ENCODE measurements around the gene PLD3.
"Not testable (repeated sequence)": the region's sequence is repeated elsewhere in the genome, so short reads cannot be mapped to it uniquely, and the experiment has no call there.

The PLD3 gene

DNA sequence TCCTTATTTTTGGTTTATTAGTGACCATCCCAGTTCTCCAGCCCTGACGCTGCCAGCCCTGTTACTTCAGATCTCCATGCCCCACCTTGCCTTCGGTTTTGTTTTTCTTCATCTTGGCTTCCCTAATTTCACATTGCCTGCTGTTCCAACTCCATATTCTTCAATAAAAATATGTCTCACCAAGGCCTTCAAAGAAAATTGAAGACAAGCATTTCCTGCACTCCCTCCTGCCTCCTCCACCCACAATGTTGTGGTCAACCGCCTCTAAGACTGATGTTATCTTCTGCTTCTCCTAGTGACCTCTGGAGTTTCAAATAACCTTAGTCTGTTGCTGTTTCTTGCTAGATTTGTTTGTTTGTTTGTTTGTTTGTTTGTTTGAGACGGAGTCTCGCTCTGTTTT, 14.6 kb downstream of the PLD3 start:
- no peak for DNase-seq (ENCODE audit: low read depth in 2 of 2)

GRCh38 chr19:40365010-40365409, 16.5 kb downstream of the PLD3 start:
- DNase-seq (ENCODE audit: low read depth in 2 of 2) = no peak

- DNase-seq (ENCODE audit: low read depth in 2 of 2) = peak; percentile 46 to 50
These were observed 17.3 kb downstream of the PLD3 start for GRCh38 chr19:40365613-40366401.

GRCh38 chr19:40366697-40367561, 18.4 kb downstream of the PLD3 start:
- DNase-seq (ENCODE audit: low read depth in 2 of 2) = no peak

DNA sequence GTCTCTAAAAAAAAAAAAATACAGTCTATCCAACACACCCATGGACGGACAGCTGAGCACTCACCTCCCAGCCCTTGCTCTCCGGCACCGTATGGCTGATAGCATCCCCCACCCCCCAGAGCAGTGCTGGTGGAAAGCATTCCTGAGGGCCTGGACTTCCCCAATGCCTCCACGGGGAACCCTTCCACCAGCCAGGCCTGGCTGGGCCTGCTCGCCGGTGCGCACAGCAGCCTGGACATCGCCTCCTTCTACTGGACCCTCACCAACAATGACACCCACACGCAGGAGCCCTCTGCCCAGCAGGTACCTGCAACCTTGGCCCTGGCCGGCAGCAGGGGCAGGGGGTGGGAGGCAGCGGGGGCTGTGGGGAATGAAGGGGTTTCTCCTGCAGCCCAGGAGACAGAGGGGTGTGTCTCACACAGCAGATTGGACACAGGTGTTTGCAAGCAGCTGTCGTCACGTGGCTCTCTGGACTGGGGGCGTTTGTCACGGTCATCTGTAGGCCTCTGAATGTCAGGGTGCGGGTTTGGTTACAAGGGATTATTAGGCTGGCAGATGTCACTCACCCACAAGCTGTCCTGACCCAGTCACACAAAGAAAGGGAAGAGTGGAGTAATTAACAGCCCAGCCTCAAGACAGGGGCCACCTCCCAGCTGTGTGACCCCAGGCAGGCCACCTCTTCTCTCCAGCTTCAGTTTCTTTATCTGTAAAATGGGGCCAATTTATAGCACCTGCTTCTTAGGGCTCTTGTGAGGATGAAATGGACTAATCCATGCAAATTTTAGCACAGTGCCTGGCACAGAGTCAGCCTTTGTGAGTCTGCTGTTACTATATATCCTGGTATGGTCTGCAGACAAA, 19.3 kb downstream of the PLD3 start:
- no peak for DNase-seq (ENCODE audit: low read depth in 2 of 2)

GRCh38 chr19:40369797-40370196, 21.3 kb downstream of the PLD3 start:
- DNase-seq (ENCODE audit: low read depth in 2 of 2) = no peak

GRCh38 chr19:40370253-40370652, 21.8 kb downstream of the PLD3 start:
- DNase-seq (ENCODE audit: low read depth in 2 of 2) = not testable (repeated sequence)

- DNase-seq (ENCODE audit: low read depth in 2 of 2) = no peak
These were observed 22.7 kb downstream of the PLD3 start for GRCh38 chr19:40370997-40371801.

- no peak for DNase-seq (ENCODE audit: low read depth in 2 of 2)
These were observed 23.3 kb downstream of the PLD3 start for GRCh38 chr19:40371802-40372122.

DNA sequence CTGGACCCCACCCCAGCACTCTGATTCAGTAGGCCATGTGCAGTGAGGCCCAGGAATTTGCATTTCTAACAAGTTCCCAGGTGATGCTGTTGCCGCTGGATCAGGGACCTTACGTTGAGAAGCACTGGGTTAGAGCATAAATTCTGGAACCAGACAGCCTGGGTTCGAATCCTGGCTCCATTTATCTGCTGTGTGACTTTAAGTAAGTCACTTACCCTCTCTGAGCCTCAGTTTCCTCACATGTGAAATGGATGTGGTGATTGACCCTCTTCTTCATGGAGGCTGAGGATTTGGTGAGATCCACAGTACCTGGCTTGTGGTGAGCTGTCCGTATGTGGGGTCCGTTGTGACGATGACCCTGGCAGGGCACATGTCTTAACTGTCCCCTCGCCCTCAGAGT, 25.6 kb downstream of the PLD3 start:
- DNase-seq (ENCODE audit: low read depth in 2 of 2) = no peak

GRCh38 chr19:40376286-40376862, 27.9 kb downstream of the PLD3 start:
- DNase-seq (ENCODE audit: low read depth in 2 of 2) = no peak

DNA sequence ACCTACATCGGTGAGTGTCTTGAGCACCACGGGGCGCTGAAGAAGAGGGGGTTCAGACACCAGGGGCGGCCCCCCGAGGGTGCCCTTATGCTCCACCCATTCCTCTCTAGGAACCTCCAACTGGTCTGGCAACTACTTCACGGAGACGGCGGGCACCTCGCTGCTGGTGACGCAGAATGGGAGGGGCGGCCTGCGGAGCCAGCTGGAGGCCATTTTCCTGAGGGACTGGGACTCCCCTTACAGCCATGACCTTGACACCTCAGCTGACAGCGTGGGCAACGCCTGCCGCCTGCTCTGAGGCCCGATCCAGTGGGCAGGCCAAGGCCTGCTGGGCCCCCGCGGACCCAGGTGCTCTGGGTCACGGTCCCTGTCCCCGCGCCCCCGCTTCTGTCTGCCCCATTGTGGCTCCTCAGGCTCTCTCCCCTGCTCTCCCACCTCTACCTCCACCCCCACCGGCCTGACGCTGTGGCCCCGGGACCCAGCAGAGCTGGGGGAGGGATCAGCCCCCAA, 29.4 kb downstream of the PLD3 start:
- no peak for DNase-seq (ENCODE audit: low read depth in 2 of 2)

GRCh38 chr19:40378509-40378908, 30.0 kb downstream of the PLD3 start:
- no peak for DNase-seq (ENCODE audit: low read depth in 2 of 2)

GRCh38 chr19:40379446-40380198, 31.1 kb downstream of the PLD3 start:
- DNase-seq (ENCODE audit: low read depth in 2 of 2) = no peak

DNA sequence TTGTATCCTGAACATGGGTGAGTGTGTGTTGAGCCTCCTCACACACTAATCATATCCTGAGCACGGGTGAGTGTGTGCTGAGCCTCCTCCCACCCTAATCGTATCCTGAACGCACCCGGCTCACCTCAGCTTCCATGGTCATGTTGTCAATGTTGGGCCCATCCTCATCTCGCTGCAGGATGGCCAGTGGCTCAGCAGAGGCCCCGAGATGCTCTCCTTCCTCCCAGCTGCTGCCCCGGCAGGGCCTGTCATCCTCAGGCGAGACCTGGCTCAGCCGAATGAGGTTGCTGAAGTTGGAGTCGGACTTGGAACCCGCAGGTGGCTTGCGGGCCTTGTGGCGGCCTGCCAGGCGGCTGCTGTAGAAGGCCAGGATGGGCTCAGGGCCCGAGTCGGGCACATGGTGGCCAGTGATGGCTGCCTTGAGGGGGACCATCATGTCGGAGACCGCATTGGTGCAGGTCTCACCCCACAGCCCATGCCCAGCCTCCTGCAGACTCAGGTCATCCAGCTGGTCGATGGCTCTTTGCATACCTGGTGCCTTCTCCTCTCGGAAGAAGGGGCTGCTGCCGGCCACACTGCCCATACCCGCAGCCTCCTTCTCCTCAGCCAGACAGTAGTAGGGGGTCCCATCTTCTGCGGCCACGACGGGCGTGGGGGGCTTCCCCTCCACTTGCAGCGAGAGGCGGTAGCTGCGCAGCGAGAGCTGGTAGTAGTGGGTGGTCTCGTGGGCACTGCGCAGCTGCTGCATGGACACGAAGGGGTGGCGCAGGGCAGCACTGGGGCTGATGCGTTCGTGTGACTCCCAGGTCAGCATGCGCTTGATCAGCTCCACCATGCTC, 31.9 kb downstream of the PLD3 start:
- DNase-seq (ENCODE audit: low read depth in 2 of 2) = no peak

DNA sequence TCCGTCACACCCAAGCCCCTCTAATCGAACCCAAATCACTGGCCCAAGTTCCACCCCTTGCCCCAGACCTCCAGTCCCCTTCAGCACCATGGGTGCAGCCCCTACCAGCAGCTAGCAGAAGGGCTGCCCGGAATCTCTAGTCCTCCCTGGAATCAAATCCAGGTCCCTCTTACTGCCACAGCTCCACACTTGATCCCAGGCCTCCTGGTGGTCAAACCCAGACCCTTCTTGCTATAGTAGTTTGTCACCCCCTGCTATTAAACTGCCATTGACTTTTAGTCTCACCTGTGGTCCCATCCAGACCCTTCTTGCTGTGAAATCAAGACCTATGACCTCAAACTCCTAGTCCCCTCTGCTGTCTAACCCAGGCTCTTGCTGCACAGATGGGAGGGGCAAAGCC, 32.8 kb downstream of the PLD3 start:
- no peak for DNase-seq (ENCODE audit: low read depth in 2 of 2)

- DNase-seq (ENCODE audit: low read depth in 2 of 2) = no peak
These were observed 35.3 kb downstream of the PLD3 start for GRCh38 chr19:40383668-40384248.

- DNase-seq (ENCODE audit: low read depth in 2 of 2) = no peak
These were observed 38.7 kb downstream of the PLD3 start for GRCh38 chr19:40387155-40387554.

DNA sequence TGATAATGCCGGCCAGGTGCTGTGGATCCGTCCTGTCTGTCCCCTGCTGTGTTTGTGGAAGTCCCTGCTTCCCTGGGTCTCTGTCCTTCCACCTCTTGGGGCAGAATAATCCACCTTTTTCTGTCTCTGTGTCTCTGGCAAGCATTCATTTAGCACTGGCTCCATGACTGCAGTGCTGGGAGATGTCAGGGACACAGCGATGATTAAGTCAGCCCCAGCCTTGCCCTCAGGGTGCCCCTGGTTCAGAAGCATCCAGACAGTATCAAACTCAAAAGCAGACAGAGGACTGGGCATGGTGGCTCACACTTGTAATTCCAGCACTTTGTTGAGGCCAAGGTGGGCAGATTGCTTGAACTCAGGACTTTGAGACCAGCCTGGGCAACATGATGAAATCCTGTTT, 40.0 kb downstream of the PLD3 start:
- no peak for DNase-seq (ENCODE audit: low read depth in 2 of 2)

Data from fibroblast of skin of left biceps (primary cell).